ENCODE data around the gene UGT1A4.

The UGT1A4 gene

GRCh38 chr2:233822101-233822771 lies 103.7 kb downstream of the UGT1A4 start:
- TF ChIP-seq MAX (IDR thresholded peaks at IDR 0.05) (no peak), FOXM1 (IDR thresholded peaks at IDR 0.05; ENCODE audit: borderline replicate concordance, low read depth) (no peak), EP300 (IDR thresholded peaks at IDR 0.05; ENCODE audit: borderline replicate concordance) (no peak), YY1 (IDR thresholded peaks at IDR 0.05; ENCODE audit: low read depth) (no peak), USF1 (IDR thresholded peaks at IDR 0.05) (no peak)
- TF ChIP-seq, protein P1, sequence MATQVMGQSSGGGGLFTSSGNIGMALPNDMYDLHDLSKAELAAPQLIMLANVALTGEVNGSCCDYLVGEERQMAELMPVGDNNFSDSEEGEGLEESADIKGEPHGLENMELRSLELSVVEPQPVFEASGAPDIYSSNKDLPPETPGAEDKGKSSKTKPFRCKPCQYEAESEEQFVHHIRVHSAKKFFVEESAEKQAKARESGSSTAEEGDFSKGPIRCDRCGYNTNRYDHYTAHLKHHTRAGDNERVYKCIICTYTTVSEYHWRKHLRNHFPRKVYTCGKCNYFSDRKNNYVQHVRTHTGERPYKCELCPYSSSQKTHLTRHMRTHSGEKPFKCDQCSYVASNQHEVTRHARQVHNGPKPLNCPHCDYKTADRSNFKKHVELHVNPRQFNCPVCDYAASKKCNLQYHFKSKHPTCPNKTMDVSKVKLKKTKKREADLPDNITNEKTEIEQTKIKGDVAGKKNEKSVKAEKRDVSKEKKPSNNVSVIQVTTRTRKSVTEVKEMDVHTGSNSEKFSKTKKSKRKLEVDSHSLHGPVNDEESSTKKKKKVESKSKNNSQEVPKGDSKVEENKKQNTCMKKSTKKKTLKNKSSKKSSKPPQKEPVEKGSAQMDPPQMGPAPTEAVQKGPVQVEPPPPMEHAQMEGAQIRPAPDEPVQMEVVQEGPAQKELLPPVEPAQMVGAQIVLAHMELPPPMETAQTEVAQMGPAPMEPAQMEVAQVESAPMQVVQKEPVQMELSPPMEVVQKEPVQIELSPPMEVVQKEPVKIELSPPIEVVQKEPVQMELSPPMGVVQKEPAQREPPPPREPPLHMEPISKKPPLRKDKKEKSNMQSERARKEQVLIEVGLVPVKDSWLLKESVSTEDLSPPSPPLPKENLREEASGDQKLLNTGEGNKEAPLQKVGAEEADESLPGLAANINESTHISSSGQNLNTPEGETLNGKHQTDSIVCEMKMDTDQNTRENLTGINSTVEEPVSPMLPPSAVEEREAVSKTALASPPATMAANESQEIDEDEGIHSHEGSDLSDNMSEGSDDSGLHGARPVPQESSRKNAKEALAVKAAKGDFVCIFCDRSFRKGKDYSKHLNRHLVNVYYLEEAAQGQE (IDR thresholded peaks at IDR 0.05; ENCODE audit: low read depth): no peak
